Muscle layer of duodenum (tissue), 2 donors: ENCODE data around the gene KBTBD2.
"Not testable (repeated sequence)": the region's sequence is repeated elsewhere in the genome, so short reads cannot be mapped to it uniquely, and the experiment has no call there.

Experiments used
- H3K27ac ChIP-seq: one replicate; pipeline ENCODE4 v1.7.0; 2013; ENCODE audit warnings: mild to moderate bottlenecking, low read length
- H3K27me3 ChIP-seq: one replicate; pipeline ENCODE4 v1.7.0; 2013; ENCODE audit warnings: low read depth, mild to moderate bottlenecking, control low read depth, low read length
- H3K36me3 ChIP-seq, 2 donors: one replicate each; pipeline ENCODE4 v1.7.0; 2013; ENCODE audit warnings: low read length in 2 of 2, control low read depth in 1 of 2, mild to moderate bottlenecking in 1 of 2; ENCODE audit not compliant: insufficient read depth in 2 of 2, control insufficient read depth in 1 of 2
- H3K4me1 ChIP-seq, 2 donors: one replicate each; pipeline ENCODE4 v1.7.0; 2013; ENCODE audit warnings: low read length in 2 of 2, mild to moderate bottlenecking in 2 of 2, control low read depth in 1 of 2, moderate library complexity in 1 of 2; ENCODE audit not compliant: insufficient read depth in 2 of 2, control insufficient read depth in 1 of 2
- H3K4me3 ChIP-seq, 2 donors: one replicate each; pipeline ENCODE4 v1.7.0; 2013; ENCODE audit warnings: low read length in 2 of 2, low read depth in 1 of 2, mild to moderate bottlenecking in 1 of 2
- H3K9me3 ChIP-seq, 2 donors: one replicate each; pipeline ENCODE4 v1.7.0; 2013; ENCODE audit warnings: low read length in 2 of 2, control low read depth in 1 of 2, mild to moderate bottlenecking in 1 of 2; ENCODE audit not compliant: control insufficient read depth in 1 of 2
- donor health status: healthy.

The KBTBD2 gene

DNA sequence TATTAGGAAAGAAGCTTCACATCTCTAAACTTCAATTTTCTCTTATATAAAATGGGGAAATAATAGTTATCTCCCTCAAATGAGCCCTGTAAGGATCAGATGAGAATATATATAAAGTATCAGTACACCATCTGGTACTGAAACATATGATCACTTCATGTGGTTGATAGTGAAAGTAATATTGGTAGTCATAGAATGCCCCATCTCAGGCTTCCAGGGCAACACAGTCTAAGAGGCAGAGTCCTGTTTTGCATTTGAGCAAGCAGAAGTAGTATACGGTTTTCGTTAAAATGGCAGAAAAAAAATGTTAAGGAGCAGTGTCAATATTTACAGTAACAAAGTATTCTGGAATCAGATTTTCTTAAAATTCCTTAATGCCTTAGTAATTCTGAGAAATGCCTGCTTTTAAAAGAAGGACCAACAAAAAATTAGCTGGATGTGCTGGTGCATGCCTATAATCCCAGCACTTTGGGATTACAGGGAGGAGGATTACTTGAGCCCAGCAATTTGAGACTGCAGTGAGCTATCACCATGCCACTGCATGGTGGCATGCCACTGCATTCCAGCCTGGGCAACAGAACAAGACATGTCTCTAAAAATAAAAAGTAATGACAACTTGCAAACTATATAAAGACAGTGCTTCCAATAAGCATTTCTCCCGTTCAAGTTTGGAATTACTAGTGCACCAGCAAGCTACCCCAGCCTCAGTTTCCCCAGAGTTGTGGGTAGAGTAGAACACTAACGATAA, 19.8 kb downstream of the KBTBD2 start:
- Histone ChIP-seq H3K27ac (no peak overlapping the region), H3K36me3 (peaks cover 27 to 47% of the 10 kb centered on the region in 2 donors), H3K4me1 (peaks cover 0 to 4% of the 10 kb centered on the region in 2 donors), H3K27me3 (no peaks in the 10 kb centered on the region), H3K9me3 (no peaks in the 10 kb centered on the region), H3K4me3 (no peak overlapping the region)

DNA sequence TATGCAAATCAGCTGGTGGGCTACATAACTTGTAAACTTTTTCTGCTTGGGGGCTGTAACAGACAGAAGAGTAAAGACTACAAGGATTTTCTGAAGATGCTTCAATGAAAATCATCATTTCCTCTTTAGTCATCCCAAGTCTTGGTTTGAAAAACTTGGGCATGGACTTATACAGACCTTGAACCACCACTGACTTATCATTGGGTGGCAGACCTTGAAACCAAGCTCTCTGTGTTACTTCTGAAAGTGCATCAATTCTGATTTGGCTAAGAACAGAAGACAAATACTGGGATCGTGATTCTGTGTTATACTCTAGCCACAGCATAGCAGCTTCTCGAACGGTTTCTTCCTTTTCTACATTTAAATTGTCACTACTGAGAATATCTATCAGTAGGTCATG, 21.3 kb downstream of the KBTBD2 start:
- H3K9me3 ChIP-seq: peaks cover 0 to 2% of the 10 kb centered on the region in 2 donors
- H3K27me3 ChIP-seq: no peaks in the 10 kb centered on the region
- H3K4me1 ChIP-seq: no peaks in the 10 kb centered on the region
- no peak overlapping the region for H3K27ac ChIP-seq
- peaks cover 27 to 45% of the 10 kb centered on the region in 2 donors for H3K36me3 ChIP-seq
- H3K4me3 ChIP-seq: no peak overlapping the region

DNA sequence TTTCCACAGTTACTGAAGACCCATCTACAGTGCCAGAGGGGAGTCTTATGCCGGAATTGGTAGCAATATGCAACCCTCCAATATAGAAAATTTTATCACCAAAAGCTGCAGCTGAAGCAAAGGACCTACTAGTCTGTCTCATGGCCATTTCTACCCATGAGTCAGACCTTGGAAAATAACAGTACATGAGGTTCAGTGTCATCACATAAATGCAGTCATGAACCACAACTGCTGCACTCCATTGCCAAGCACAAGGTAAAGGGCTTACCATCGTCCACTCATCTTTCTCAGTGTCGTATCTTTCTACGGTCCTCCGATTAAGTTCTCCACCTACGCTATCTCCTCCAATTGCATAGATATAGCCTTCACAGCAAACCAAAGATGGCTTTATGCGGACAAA, 21.8 kb downstream of the KBTBD2 start:
- no peak overlapping the region for H3K4me3 ChIP-seq
- no peak overlapping the region for H3K27ac ChIP-seq
- peaks cover 0 to 4% of the 10 kb centered on the region in 2 donors for H3K9me3 ChIP-seq
- H3K4me1 ChIP-seq: no peaks in the 10 kb centered on the region
- no peaks in the 10 kb centered on the region for H3K27me3 ChIP-seq
- peaks cover 27 to 39% of the 10 kb centered on the region in 2 donors for H3K36me3 ChIP-seq

DNA sequence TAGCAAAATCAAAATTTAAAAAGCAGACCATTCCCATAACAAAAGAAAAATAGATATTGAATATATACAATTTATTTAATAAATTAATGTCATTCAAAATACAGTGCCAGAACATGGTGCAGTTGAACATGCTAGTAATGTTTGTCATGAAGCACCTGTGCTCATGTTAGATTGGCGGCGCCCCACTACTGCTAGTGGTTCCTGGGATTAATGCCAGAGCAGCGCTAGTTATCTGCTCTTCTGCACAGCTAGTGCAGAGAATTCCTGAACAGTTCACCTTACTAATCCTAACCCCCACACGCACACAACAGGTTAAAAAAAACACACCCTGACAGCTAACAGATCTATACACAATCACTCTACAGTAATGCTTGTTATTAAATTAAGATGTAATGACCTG, 23.4 kb downstream of the KBTBD2 start:
- Histone ChIP-seq H3K9me3 (peaks cover 0 to 4% of the 10 kb centered on the region in 2 donors), H3K36me3 (peaks cover 24 to 27% of the 10 kb centered on the region in 2 donors), H3K4me3 (no peak overlapping the region), H3K27ac (no peak overlapping the region), H3K4me1 (no peaks in the 10 kb centered on the region), H3K27me3 (no peaks in the 10 kb centered on the region)

DNA sequence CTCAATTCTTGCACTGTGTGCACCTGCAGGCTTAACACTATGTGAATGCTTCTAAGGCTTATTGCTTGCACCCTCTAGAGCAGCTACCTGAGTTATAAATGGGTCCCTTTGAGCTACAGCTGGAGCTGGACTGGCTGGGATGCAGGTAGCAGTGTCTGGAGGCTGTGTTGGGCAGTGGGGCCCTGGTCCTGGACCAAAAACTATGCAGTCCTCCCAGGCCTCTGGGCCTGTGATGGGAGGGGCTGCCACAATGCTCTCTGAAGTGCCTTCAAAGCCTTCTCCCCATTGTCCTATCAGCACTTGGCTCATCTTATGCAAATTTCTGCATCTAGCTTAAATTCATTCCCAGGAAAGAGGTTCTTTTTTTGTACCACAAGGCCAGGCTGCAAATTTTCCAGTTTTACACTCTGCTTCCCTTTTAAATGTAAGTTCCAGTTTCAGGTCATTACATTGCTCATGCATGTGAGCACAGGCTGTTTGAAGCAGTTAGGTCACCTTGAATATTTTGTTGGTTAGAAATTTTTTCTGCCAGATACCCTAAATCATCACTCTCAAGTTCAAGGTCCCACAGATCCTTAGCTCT, 26.0 kb downstream of the KBTBD2 start:
- peaks cover 15 to 19% of the 10 kb centered on the region in 2 donors for H3K36me3 ChIP-seq
- H3K4me3 ChIP-seq: no peak overlapping the region
- H3K9me3 ChIP-seq: peaks cover 0 to 4% of the 10 kb centered on the region in 2 donors
- no peaks in the 10 kb centered on the region for H3K4me1 ChIP-seq
- H3K27me3 ChIP-seq: no peaks in the 10 kb centered on the region
- no peak overlapping the region for H3K27ac ChIP-seq

DNA sequence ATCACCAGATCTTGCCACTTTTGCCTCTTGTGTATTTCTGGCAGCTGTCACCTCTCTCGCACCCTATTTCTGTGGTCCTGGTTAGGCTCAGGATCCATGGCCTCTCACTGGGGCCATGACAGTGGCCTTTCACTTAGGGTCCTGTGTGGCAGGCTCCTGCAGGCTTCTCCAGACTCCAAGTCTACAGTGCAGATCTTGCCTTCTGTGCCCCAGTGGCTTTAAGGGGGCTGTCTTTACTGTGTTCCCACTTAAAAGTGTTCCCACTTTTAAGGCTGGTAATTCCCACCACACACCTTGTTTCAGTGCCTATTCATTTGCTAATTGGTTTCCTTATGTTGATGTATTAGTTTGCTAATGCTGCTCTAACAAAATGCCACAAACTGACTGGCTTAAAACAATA, 27.7 kb downstream of the KBTBD2 start:
- H3K4me1 ChIP-seq, H3K27ac ChIP-seq, H3K27me3 ChIP-seq, H3K4me3 ChIP-seq, H3K9me3 ChIP-seq, H3K36me3 ChIP-seq: not testable (repeated sequence)

DNA sequence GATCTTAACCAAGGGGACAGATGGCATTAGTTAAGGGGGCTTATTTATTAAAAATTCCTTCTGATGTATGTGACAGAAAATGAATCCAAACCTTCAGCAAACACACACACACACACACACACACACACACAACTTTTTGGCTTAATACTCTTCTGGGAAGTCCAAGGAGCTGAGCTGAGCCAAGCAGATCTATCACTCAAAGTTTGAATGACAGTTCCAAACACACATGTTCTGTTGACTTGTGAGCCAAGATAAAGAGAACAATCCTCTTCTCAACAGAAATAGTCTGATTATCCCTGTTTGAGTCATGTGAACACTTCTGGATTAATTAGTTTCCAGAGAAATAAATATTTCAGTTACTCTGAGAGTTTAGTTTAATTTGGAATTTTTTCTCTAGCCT, 31.5 kb downstream of the KBTBD2 start:
- H3K4me3 ChIP-seq: no peak overlapping the region
- H3K36me3 ChIP-seq: no peaks in the 10 kb centered on the region
- H3K9me3 ChIP-seq: no peaks in the 10 kb centered on the region
- no peaks in the 10 kb centered on the region for H3K27me3 ChIP-seq
- no peak overlapping the region for H3K27ac ChIP-seq
- no peaks in the 10 kb centered on the region for H3K4me1 ChIP-seq

DNA sequence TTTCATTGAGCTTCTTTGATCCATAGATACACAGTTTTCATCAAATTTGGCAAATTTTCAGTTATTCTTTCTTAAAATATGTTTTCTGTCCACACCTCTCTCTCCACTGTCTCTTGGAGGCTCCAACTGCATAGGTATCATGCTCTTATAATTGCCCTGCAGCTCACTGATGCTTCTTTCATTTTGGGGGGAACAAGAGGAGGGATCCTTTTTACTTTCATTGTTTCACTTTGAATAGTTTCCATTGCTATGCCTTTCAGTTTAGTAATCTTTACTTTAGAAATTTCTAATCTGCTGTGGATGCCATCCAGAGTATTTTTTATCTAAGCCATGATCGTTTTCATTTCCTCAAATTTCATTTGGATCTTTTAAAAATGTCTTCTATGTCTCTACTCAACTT, 32.9 kb downstream of the KBTBD2 start:
- Histone ChIP-seq H3K27ac (no peak overlapping the region), H3K4me1 (no peaks in the 10 kb centered on the region), H3K27me3 (no peaks in the 10 kb centered on the region), H3K9me3 (no peaks in the 10 kb centered on the region), H3K4me3 (no peak overlapping the region), H3K36me3 (no peaks in the 10 kb centered on the region)

DNA sequence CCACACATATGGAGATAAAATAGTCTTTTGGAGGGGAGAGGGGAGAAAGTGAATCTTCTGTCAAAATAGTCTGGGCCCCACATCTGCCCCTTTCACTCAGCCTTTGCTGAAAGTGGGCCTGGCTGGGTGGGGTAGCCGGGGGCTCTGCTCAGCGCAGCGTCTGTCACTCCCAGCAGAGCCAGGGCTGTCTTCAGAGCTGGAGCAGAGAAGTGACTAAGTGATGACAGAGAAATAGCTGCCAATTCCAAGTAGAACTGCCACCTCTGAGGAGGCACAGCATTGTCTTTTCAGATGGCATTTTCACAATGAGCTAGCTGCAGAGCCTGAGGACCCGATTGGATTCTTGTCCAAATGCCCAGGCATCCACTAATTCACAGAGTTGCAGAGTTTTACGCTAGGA, 34.5 kb downstream of the KBTBD2 start:
- not testable (repeated sequence) for H3K4me1 ChIP-seq, H3K36me3 ChIP-seq, H3K27ac ChIP-seq, H3K27me3 ChIP-seq, H3K9me3 ChIP-seq, H3K4me3 ChIP-seq

DNA sequence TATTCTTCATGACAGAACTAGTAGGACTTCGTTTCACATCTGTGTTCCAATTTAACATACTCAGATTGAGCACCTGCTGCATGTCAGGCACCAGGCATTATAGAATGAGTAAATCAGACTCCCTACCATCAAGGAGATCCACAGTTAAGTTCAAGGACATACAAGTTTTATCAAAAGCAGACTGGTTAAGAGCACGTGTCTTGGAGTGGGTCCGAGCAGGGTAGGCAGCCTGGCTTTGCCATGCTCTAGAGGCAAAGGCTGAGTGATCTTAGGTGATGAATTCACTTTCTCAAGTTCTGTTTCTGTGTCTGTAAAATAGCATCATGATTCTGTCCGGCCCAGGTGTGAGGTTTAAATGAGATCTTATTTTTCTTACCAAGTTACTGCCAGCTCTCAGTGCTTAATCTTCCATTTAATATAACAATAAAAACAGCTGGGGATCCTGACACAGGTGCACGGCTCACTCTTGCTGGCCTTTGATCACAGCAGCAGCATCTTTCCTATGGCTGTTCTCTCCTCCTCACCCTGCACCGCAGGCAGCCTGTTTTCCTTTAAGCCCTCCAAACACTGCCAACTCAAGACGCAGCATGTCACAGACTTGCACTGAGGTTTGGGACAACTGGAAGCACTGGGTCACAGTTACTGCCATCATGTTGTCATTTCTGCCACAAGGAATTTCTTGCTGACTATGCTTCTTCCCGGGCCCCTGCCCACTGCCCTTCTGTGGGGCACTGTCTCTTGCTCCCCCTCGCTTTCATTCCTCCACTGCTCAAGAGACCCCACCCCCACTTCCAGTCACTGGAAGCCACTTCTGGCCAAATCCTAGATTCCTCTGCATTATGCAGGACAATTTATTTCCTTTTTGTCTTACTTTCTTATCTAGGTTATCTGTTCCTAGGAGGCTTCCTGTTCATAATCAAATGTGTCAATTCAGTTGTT, 35.5 kb downstream of the KBTBD2 start:
- not testable (repeated sequence) for H3K4me1 ChIP-seq, H3K9me3 ChIP-seq, H3K27me3 ChIP-seq, H3K4me3 ChIP-seq, H3K27ac ChIP-seq, H3K36me3 ChIP-seq

DNA sequence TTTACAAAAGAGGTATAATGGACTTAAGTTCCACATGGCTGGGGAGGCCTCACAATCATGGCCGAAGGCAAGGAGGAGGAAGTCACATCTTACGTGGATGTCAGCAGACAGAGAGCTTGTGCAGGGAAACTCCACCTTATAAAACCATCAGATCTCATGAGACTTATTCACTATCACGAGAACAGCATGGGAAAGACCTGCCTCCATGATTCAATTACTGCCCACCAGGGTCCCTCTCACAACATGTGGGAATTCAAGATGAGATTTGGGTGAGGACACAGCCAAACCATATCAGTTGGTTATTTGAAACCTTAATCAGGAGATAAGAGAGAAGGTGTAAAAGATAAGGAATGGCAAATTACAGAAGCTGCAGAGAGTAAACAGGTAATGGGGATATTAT, 40.9 kb downstream of the KBTBD2 start:
- H3K4me3 ChIP-seq, H3K27me3 ChIP-seq, H3K36me3 ChIP-seq, H3K9me3 ChIP-seq, H3K4me1 ChIP-seq, H3K27ac ChIP-seq: not testable (repeated sequence)
